ENCODE results near the gene IGFL3. TPM values are rescaled to one million over a fixed set of nuclear protein-coding genes. Genes with fewer than 3 reads are reported as not detected.

Gene IGFL3
- polyA plus RNA-seq, 1 of the 3 experiments (the other 2 are of a cell fraction), result not detected

DNA sequence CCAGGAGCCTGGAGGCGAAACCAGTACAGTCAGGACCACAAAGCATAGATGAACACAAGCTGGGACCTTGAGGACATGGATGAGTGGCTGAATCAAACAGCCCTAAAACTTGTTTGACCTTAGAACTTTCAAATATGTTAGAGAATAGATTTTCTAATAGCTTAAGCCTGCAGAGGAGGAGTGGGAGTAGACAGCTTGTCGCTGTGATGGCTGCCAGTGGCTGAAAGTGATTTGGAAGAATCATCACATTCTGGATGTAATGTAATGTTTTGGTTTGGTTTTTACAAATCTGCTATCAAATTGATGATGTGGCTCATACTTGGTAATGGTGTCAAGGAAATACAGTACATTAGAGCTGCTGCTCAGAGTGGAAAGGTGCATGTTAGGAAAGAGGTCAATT is 12.0 kb downstream of the IGFL3 start:
- Histone ChIP-seq H3K9me2 (no peaks in the 10 kb centered on the region), H3F3A (replicated peaks; ENCODE audit: insufficient read depth) (peaks cover 1% of the 10 kb centered on the region), H3K79me2 (ENCODE audit: insufficient read depth) (no peaks in the 10 kb centered on the region), H3K27ac (ENCODE audit: low read depth in 2 of 2, low read length in 1 of 2) (no peak overlapping the region), H3K9ac (no peak overlapping the region), H4K20me1 (ENCODE audit: insufficient read depth) (no peaks in the 10 kb centered on the region), H3K27me3 (ENCODE audit: insufficient read depth) (no peaks in the 10 kb centered on the region), H2AFZ (ENCODE audit: low read depth) (no peak overlapping the region), H3K9me3 (no peaks in the 10 kb centered on the region), H3K4me2 (no peak overlapping the region), H3K4me3 (ENCODE audit: low read depth in 2 of 2, low read length in 1 of 2) (no peak overlapping the region), H3K36me3 (replicated peaks in 1 of 2; ENCODE audit: control insufficient read depth in 1 of 2, insufficient read depth in 2 of 2, low read length in 1 of 2) (no peaks in the 10 kb centered on the region), H3K4me1 (ENCODE audit: control insufficient read depth in 1 of 2, insufficient read depth in 2 of 2, low read depth in 1 of 2, low read length in 1 of 2) (0 out of 4 replicates have a peak, but pooled peaks cover 0 to 5% of the 10 kb centered on the region in 2 experiments)
- CTCF ChIA-PET, result interaction anchor here (0.9 kb wide), 1 partner anchor 16 kb away, joined by 3 read pairs; no protein-coding TSS in a partner anchor
- no peak for DNase-seq
- 21% methylated on average over 2 of the region's 2 CpGs for WGBS (ENCODE audit: low lambda C conversion rate)
- TF ChIP-seq NRF1 (IDR thresholded peaks at IDR 0.05; ENCODE audit: low read depth, low read length) (no peak), EP300 (IDR thresholded peaks at IDR 0.05; ENCODE audit: borderline replicate concordance in 1 of 2, low read depth in 1 of 2, low read length in 1 of 2) (no peak), USF1 (IDR thresholded peaks at IDR 0.05; ENCODE audit: borderline replicate concordance, low read depth) (no peak), MEF2A (IDR thresholded peaks at IDR 0.05; ENCODE audit: borderline replicate concordance, low read depth) (no peak), RFX5 (IDR thresholded peaks at IDR 0.05; ENCODE audit: low read length) (no peak), USF2 (IDR thresholded peaks at IDR 0.05; ENCODE audit: borderline replicate concordance, low read depth, low read length) (no peak), JUND (IDR thresholded peaks at IDR 0.05) (no peak), RAD21 (IDR thresholded peaks at IDR 0.05; ENCODE audit: low read length) (no peak), TAF1 (IDR thresholded peaks at IDR 0.05; ENCODE audit: borderline replicate concordance, low read depth, low read length) (no peak), YY1 (IDR thresholded peaks at IDR 0.05; ENCODE audit: low read depth) (no peak), TCF12 (IDR thresholded peaks at IDR 0.05) (no peak), RXRA (IDR thresholded peaks at IDR 0.05; ENCODE audit: borderline replicate concordance, low read depth) (no peak)
- TF ChIP-seq, protein P1, sequence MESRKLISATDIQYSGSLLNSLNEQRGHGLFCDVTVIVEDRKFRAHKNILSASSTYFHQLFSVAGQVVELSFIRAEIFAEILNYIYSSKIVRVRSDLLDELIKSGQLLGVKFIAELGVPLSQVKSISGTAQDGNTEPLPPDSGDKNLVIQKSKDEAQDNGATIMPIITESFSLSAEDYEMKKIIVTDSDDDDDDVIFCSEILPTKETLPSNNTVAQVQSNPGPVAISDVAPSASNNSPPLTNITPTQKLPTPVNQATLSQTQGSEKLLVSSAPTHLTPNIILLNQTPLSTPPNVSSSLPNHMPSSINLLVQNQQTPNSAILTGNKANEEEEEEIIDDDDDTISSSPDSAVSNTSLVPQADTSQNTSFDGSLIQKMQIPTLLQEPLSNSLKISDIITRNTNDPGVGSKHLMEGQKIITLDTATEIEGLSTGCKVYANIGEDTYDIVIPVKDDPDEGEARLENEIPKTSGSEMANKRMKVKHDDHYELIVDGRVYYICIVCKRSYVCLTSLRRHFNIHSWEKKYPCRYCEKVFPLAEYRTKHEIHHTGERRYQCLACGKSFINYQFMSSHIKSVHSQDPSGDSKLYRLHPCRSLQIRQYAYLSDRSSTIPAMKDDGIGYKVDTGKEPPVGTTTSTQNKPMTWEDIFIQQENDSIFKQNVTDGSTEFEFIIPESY (IDR thresholded peaks at IDR 0.05; ENCODE audit: borderline replicate concordance, low read depth), result no peak
- TF ChIP-seq, protein P2, sequence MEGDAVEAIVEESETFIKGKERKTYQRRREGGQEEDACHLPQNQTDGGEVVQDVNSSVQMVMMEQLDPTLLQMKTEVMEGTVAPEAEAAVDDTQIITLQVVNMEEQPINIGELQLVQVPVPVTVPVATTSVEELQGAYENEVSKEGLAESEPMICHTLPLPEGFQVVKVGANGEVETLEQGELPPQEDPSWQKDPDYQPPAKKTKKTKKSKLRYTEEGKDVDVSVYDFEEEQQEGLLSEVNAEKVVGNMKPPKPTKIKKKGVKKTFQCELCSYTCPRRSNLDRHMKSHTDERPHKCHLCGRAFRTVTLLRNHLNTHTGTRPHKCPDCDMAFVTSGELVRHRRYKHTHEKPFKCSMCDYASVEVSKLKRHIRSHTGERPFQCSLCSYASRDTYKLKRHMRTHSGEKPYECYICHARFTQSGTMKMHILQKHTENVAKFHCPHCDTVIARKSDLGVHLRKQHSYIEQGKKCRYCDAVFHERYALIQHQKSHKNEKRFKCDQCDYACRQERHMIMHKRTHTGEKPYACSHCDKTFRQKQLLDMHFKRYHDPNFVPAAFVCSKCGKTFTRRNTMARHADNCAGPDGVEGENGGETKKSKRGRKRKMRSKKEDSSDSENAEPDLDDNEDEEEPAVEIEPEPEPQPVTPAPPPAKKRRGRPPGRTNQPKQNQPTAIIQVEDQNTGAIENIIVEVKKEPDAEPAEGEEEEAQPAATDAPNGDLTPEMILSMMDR (IDR thresholded peaks at IDR 0.05), result no peak
- POLR2A ChIA-PET, result no interaction called here

Data from SK-N-SH (cell line).